HK-2 (cell line): Measurements from ENCODE around the gene MEIOC.

ENCODE experiments used
- DNase-seq: peaks from one replicate; pipeline ENCODE4 v3.0.0-alpha.2; 2018; ENCODE audit not compliant: unreplicated experiment

Gene MEIOC

GRCh38 chr17:44708401-44709263 lies 52.4 kb downstream of the MEIOC start, which contains the start of gene DBF4B:
TSS of gene DBF4B (plus strand) at chr17:44708665. CDS start at chr17:44708821, 156 bp downstream.
- peak; percentile 84 for DNase-seq

- DNase-seq = no peak
These were observed 63.2 kb downstream of the MEIOC start for GRCh38 chr17:44719444-44719843.

GRCh38 chr17:44722254-44722653 lies 66.0 kb downstream of the MEIOC start:
- DNase-seq = no peak
